PC-9 (cell line): ENCODE measurements around the gene TSGA10.

ENCODE experiments used
- CTCF ChIP-seq: fragments of 200-600 bp; sonication (generic); conservative IDR thresholded peaks from 2 replicates; pipeline ENCODE4 v1.6.1; 2017; ENCODE audit warnings: mixed run types, antibody characterized with exemption, mild to moderate bottlenecking, moderate library complexity
- EZH2 ChIP-seq: fragments of 200-600 bp; sonication (generic); IDR thresholded peaks from 2 replicates; pipeline ENCODE4 v1.8.0; 2017; ENCODE audit warnings: antibody characterized with exemption, low read depth

- TF ChIP-seq CTCF (no peak), EZH2 (no peak)
These were observed 45.5 kb upstream of the TSGA10 start for GRCh38 chr2:99200076-99200800.
